Activated T-helper 1 cell treated with anti-CD3 and anti-CD28 coated beads, Interleukin-12 subunit alpha, Interleukin-12 subunit beta, Interleukin-2, Interleukin-4 antibody, amounts not matched to agents 30 ng/mL and 10 ng/mL and 1 ng/mL, durations not matched to agents 14 hours and 24 hours and 36 hours (primary cell): ENCODE measurements around the gene MACO1. TPM values are rescaled to one million over a fixed set of nuclear protein-coding genes. Genes with fewer than 3 reads are reported as not detected.
"Not testable (repeated sequence)": the region's sequence is repeated elsewhere in the genome, so short reads cannot be mapped to it uniquely, and the experiment has no call there.

Experiments
- DNase-seq: peaks from one replicate; pipeline ENCODE4 v3.0.0; 2021; ENCODE audit warnings: low spot score
- H3K27ac Mint-ChIP-seq: one replicate; pipeline ENCODE4 v1.8.0; 2021; ENCODE audit warnings: mild to moderate bottlenecking, mixed read lengths
- H3K27me3 Mint-ChIP-seq: one replicate; pipeline ENCODE4 v1.8.0; 2022; ENCODE audit warnings: mild to moderate bottlenecking, moderate library complexity, mixed read lengths; ENCODE audit not compliant: insufficient read depth
- H3K36me3 Mint-ChIP-seq: one replicate; pipeline ENCODE4 v1.8.0; 2021; ENCODE audit warnings: low read depth, mixed read lengths
- H3K4me1 Mint-ChIP-seq: one replicate; pipeline ENCODE4 v1.8.0; 2021; ENCODE audit warnings: low read depth, mixed read lengths
- H3K4me3 Mint-ChIP-seq: one replicate; pipeline ENCODE4 v1.8.0; 2021; ENCODE audit warnings: mild to moderate bottlenecking, moderate library complexity, mixed read lengths
- H3K9me3 Mint-ChIP-seq: one replicate; pipeline ENCODE4 v1.8.0; 2021; ENCODE audit warnings: mixed read lengths
- intact Hi-C: fragments of 100-400 bp; cut with micrococcal nuclease; formaldehyde crosslinking; loops from one replicate; pipeline ENCODE4 v1.15.1; 2024
- total RNA-seq: library from RNA; stranded (reverse); gene quantifications from 2 replicates; pipeline ENCODE4 v1.2.3, GENCODE V29; 2022

Gene MACO1, protein sequence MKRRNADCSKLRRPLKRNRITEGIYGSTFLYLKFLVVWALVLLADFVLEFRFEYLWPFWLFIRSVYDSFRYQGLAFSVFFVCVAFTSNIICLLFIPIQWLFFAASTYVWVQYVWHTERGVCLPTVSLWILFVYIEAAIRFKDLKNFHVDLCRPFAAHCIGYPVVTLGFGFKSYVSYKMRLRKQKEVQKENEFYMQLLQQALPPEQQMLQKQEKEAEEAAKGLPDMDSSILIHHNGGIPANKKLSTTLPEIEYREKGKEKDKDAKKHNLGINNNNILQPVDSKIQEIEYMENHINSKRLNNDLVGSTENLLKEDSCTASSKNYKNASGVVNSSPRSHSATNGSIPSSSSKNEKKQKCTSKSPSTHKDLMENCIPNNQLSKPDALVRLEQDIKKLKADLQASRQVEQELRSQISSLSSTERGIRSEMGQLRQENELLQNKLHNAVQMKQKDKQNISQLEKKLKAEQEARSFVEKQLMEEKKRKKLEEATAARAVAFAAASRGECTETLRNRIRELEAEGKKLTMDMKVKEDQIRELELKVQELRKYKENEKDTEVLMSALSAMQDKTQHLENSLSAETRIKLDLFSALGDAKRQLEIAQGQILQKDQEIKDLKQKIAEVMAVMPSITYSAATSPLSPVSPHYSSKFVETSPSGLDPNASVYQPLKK
- 14.2 and 14.3 TPM in 2 replicates for total RNA-seq

GRCh38 chr1:25430073-25430966 is at the start of gene MACO1:
TSS of gene MACO1 (plus strand) at chr1:25430897. CDS start at chr1:25431099, 202 bp downstream.
- DNase-seq, result peak; percentile 96
- peaks cover 43% of the 10 kb centered on the region for H3K4me1 Mint-ChIP-seq
- H3K27me3 Mint-ChIP-seq, result peaks cover 3% of the 10 kb centered on the region
- peaks cover 5% of the 10 kb centered on the region for H3K36me3 Mint-ChIP-seq
- no peaks in the 10 kb centered on the region for H3K9me3 Mint-ChIP-seq
- intact Hi-C loops, result loop anchor here (1.0 to 5.0 kb wide), 6 partner anchors 17 to 390 kb away; partner anchors contain the start of genes MAN1C1, RSRP1 and TMEM50A
- peak within 1 kb of the TSS; percentile 98 for H3K27ac Mint-ChIP-seq
- H3K4me3 Mint-ChIP-seq, result peak within 1 kb of the TSS; percentile 97

DNA sequence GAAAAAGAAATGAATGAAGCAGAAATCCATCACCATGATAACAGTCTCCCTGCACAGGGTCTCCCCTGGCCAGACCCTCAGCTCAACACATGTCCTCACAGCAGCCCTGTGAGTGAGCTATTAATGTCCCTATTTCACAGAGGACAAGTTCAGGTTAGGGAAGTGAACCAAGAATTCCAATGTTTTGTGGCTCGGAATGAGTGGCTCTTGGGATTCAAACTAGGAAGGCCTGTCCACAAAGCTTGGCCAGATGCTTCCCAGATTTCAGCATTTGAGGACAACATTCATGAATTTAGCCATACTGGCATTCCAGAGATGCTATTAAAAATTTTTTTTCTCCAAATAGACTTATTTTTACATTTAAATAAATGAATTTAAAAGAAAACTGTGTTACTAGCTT is 48.2 kb upstream of the MACO1 start:
- intact Hi-C loops, H3K36me3 Mint-ChIP-seq, H3K27ac Mint-ChIP-seq, H3K4me3 Mint-ChIP-seq, H3K4me1 Mint-ChIP-seq, DNase-seq, H3K9me3 Mint-ChIP-seq: not testable (repeated sequence)
- peaks cover 12% of the 10 kb centered on the region for H3K27me3 Mint-ChIP-seq

DNA sequence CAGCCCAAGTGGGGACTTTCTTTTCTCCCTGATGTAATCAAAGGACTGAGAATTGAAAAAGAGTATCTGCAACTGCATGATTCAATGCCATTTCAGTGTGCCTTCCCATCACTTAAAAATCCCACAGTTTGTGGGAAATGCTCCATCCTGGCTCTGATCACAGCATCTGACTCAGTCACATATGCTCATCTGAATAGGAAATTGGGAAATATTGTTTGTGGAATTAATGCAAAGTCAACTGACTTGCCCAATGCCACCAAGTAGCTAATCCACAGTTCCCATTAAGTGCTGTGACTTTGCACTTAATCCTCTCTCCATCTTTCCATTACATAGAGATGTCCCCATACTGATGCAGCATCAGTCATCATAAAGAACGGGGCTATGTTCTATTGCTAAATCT is 47.6 kb upstream of the MACO1 start:
- H3K4me1 Mint-ChIP-seq, H3K27ac Mint-ChIP-seq, intact Hi-C loops: not testable (repeated sequence)

GRCh38 chr1:25383875-25384274 is 46.8 kb upstream of the MACO1 start:
- H3K4me1 Mint-ChIP-seq, H3K4me3 Mint-ChIP-seq, intact Hi-C loops, H3K9me3 Mint-ChIP-seq, DNase-seq, H3K36me3 Mint-ChIP-seq, H3K27me3 Mint-ChIP-seq, H3K27ac Mint-ChIP-seq: not testable (repeated sequence)

More for the DNA sequence above, 47.6 kb upstream of the MACO1 start:
- not testable (repeated sequence) for H3K4me3 Mint-ChIP-seq, H3K9me3 Mint-ChIP-seq, DNase-seq, H3K27me3 Mint-ChIP-seq, H3K36me3 Mint-ChIP-seq

- H3K36me3 Mint-ChIP-seq, DNase-seq, H3K9me3 Mint-ChIP-seq, intact Hi-C loops, H3K4me3 Mint-ChIP-seq, H3K4me1 Mint-ChIP-seq, H3K27ac Mint-ChIP-seq: not testable (repeated sequence)
- peaks cover 16% of the 10 kb centered on the region for H3K27me3 Mint-ChIP-seq
These were observed 43.6 kb upstream of the MACO1 start for GRCh38 chr1:25387096-25387495.

GRCh38 chr1:25388691-25389090 is 42.0 kb upstream of the MACO1 start:
- H3K27ac Mint-ChIP-seq, H3K4me1 Mint-ChIP-seq, H3K36me3 Mint-ChIP-seq, DNase-seq, H3K4me3 Mint-ChIP-seq, H3K9me3 Mint-ChIP-seq, intact Hi-C loops: not testable (repeated sequence)
- H3K27me3 Mint-ChIP-seq, result peaks cover 16% of the 10 kb centered on the region

DNA sequence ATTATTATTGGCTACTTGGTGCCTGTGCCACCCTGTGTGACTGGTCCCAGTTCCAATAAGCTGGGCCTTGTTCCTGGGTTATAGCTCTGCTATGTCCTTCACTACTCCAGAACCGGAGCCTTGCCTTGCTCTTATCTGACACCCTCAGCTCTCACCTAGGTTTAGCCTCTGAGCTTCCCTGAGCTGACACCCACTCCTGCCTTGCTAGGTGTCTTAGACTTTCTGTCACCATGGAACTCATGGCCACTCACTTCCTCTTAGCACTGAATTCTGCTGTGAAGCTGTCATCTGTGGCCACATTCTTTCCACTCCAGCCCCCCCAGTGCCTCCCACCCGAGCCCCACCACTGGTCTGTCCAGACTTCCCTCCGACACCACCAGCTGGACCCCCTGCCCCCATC is 41.0 kb upstream of the MACO1 start:
- DNase-seq, intact Hi-C loops, H3K4me1 Mint-ChIP-seq, H3K36me3 Mint-ChIP-seq, H3K4me3 Mint-ChIP-seq, H3K27ac Mint-ChIP-seq, H3K9me3 Mint-ChIP-seq: not testable (repeated sequence)
- H3K27me3 Mint-ChIP-seq, result peaks cover 16% of the 10 kb centered on the region

GRCh38 chr1:25392841-25393240 is 37.9 kb upstream of the MACO1 start:
- Mint-ChIP-seq H3K4me1 (no peaks in the 10 kb centered on the region), H3K4me3 (no peak overlapping the region), H3K9me3 (no peaks in the 10 kb centered on the region), H3K27ac (no peak overlapping the region), H3K27me3 (peaks cover 13% of the 10 kb centered on the region), H3K36me3 (no peaks in the 10 kb centered on the region)
- intact Hi-C loops, result no loop called here
- no peak for DNase-seq

GRCh38 chr1:25397549-25397948 is 33.1 kb upstream of the MACO1 start:
- not testable (repeated sequence) for H3K27ac Mint-ChIP-seq, H3K36me3 Mint-ChIP-seq, H3K4me1 Mint-ChIP-seq

GRCh38 chr1:25398079-25398478 is 32.6 kb upstream of the MACO1 start:
- H3K4me1 Mint-ChIP-seq, H3K27ac Mint-ChIP-seq, H3K9me3 Mint-ChIP-seq, DNase-seq, H3K36me3 Mint-ChIP-seq, intact Hi-C loops, H3K4me3 Mint-ChIP-seq: not testable (repeated sequence)
- H3K27me3 Mint-ChIP-seq, result peaks cover 14% of the 10 kb centered on the region

More at GRCh38 chr1:25397549-25397948, 33.1 kb upstream of the MACO1 start:
- intact Hi-C loops, H3K9me3 Mint-ChIP-seq, H3K4me3 Mint-ChIP-seq, DNase-seq: not testable (repeated sequence)
- H3K27me3 Mint-ChIP-seq, result peaks cover 11% of the 10 kb centered on the region

- intact Hi-C loops, result loop anchor here (5.0 kb wide), 1 partner anchor 119 kb away; no protein-coding TSS in a partner anchor
- not testable (repeated sequence) for DNase-seq, H3K27ac Mint-ChIP-seq, H3K4me1 Mint-ChIP-seq, H3K36me3 Mint-ChIP-seq, H3K4me3 Mint-ChIP-seq, H3K9me3 Mint-ChIP-seq
- H3K27me3 Mint-ChIP-seq, result peaks cover 14% of the 10 kb centered on the region
These were observed 27.5 kb upstream of the MACO1 start for GRCh38 chr1:25402947-25403803.

GRCh38 chr1:25405731-25406305 is 24.9 kb upstream of the MACO1 start:
- H3K27ac Mint-ChIP-seq, intact Hi-C loops, H3K36me3 Mint-ChIP-seq, H3K4me1 Mint-ChIP-seq, H3K4me3 Mint-ChIP-seq, H3K9me3 Mint-ChIP-seq, DNase-seq, H3K27me3 Mint-ChIP-seq: not testable (repeated sequence)
